Mesothelial cell of epicardium (in vitro differentiated cells): ENCODE results near the gene ELAC2. TPM values are rescaled to one million over a fixed set of nuclear protein-coding genes. Genes with fewer than 3 reads are reported as not detected.
"Not testable (repeated sequence)": the region's sequence is repeated elsewhere in the genome, so short reads cannot be mapped to it uniquely, and the experiment has no call there.

Experiments used
- DNase-seq, 2 experiments: peaks; one replicate each; pipeline ENCODE4 v3.0.0; 2021; ENCODE audit warnings: low spot score in 2 of 2; ENCODE audit not compliant: unreplicated experiment in 2 of 2
- H3K27ac Mint-ChIP-seq: 2 replicates; pipeline ENCODE4 v1.8.0; 2021; ENCODE audit warnings: mixed read lengths
- H3K27me3 Mint-ChIP-seq: 2 replicates; pipeline ENCODE4 v1.8.0; 2021; ENCODE audit warnings: low read depth, mixed read lengths
- H3K36me3 Mint-ChIP-seq: 2 replicates; pipeline ENCODE4 v1.8.0; 2021; ENCODE audit warnings: mixed read lengths
- H3K4me1 Mint-ChIP-seq: 2 replicates; pipeline ENCODE4 v1.8.0; 2021; ENCODE audit warnings: mixed read lengths
- H3K4me3 Mint-ChIP-seq: 2 replicates; pipeline ENCODE4 v1.8.0; 2021; ENCODE audit warnings: mild to moderate bottlenecking, moderate library complexity, mixed read lengths
- H3K9me3 Mint-ChIP-seq: 2 replicates; pipeline ENCODE4 v1.8.0; 2021; ENCODE audit warnings: mixed read lengths
- total RNA-seq: library from RNA; stranded (reverse); gene quantifications from 3 replicates; pipeline ENCODE4 v1.2.1, GENCODE V29; 2021
- TF ChIP-seq, protein P1 (sequence below): fragments of 200-600 bp; sonication (generic); IDR thresholded peaks from one replicate; pipeline ENCODE4 v1.5.0; 2021; ENCODE audit warnings: antibody characterized with exemption; ENCODE audit not compliant: unreplicated experiment

Gene ELAC2
- total RNA-seq, 1 donor from 2014 or later: 69.3 TPM

DNA sequence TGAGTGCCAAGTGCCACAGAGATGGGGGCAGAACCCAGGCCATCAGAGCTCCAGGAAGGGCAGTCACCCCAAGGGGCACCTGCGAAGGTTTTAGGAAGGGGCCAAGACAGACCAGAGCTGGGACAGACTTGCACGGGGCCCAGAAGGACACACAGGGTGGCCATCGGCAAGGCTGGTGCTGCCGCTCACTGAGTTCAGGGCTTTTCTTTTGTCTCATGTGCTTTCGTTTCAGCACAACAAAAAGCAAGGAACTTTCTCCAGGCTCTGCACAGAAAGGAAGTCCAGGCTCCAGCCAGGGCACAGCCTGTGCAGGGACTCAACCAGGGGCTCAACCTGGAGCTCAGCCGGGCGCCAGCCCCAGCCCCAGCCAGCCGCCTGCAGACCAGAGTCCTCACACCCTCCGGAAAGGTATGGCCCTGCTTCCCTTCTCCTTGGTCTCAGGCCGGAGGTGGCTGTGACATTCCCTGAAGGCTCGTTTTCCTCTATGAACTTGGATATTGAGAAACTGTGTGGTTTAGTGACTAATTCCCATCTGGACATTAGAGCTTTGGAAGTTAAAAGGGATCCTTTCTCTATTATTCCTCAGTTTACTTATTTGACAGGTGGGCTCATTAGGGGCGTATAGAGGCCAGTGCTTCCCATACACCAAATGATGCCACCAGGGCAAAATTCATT is 37.9 kb downstream of the ELAC2 start:
- Mint-ChIP-seq H3K4me3 (no peak overlapping the region), H3K4me1 (peaks cover 7% of the 10 kb centered on the region), H3K9me3 (no peaks in the 10 kb centered on the region), H3K36me3 (peaks cover 2% of the 10 kb centered on the region), H3K27me3 (no peaks in the 10 kb centered on the region), H3K27ac (no peak overlapping the region)
- TF ChIP-seq, protein P1, sequence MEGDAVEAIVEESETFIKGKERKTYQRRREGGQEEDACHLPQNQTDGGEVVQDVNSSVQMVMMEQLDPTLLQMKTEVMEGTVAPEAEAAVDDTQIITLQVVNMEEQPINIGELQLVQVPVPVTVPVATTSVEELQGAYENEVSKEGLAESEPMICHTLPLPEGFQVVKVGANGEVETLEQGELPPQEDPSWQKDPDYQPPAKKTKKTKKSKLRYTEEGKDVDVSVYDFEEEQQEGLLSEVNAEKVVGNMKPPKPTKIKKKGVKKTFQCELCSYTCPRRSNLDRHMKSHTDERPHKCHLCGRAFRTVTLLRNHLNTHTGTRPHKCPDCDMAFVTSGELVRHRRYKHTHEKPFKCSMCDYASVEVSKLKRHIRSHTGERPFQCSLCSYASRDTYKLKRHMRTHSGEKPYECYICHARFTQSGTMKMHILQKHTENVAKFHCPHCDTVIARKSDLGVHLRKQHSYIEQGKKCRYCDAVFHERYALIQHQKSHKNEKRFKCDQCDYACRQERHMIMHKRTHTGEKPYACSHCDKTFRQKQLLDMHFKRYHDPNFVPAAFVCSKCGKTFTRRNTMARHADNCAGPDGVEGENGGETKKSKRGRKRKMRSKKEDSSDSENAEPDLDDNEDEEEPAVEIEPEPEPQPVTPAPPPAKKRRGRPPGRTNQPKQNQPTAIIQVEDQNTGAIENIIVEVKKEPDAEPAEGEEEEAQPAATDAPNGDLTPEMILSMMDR: no peak
- no peak for DNase-seq

DNA sequence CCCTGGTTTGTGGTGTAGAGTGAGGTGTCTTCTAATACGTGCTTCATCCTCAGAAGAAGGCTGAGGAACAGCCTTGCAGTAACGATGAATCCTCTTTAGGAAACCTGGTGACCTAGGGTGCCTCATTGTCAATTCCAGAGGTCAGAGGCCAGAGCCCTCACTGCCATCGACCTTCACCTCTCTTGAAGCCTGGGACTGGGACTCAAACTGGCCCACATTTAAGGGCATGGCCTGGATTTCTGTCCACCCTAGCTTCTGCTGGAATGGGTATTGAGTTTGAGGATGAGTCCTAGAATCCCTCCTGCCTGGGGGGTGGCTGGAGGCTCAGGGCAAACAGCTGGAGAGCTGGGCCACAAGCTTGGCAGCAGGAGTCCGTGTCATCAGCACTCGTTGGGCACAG is 38.6 kb downstream of the ELAC2 start:
- Mint-ChIP-seq H3K27ac (no peak overlapping the region), H3K36me3 (peaks cover 2% of the 10 kb centered on the region), H3K4me3 (no peak overlapping the region), H3K4me1 (peaks cover 6% of the 10 kb centered on the region), H3K9me3 (no peaks in the 10 kb centered on the region), H3K27me3 (peaks cover 3% of the 10 kb centered on the region)
- DNase-seq: no peak
- TF ChIP-seq, protein P1: no peak

DNA sequence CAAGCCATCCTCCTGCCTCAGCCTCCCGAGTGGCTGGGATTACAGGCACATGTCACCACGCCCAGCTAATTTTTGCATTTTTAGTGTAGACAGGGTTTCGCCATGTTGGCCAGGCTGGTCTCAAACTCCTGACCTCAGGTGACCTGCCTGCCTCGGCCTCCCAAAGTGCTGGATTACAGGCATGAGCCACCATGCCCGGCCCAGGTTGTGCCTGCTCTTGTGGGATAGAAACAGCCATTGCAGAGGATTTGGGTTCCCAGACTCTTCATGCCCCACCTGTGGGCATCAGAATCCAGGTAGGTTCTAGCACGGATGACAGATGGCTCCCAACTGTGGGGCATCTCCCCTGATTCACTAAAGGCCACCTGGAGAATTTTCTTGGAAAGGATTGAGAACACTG is 39.0 kb downstream of the ELAC2 start:
- not testable (repeated sequence) for H3K4me3 Mint-ChIP-seq, H3K27me3 Mint-ChIP-seq, H3K27ac Mint-ChIP-seq, H3K4me1 Mint-ChIP-seq, H3K9me3 Mint-ChIP-seq, H3K36me3 Mint-ChIP-seq, DNase-seq

DNA sequence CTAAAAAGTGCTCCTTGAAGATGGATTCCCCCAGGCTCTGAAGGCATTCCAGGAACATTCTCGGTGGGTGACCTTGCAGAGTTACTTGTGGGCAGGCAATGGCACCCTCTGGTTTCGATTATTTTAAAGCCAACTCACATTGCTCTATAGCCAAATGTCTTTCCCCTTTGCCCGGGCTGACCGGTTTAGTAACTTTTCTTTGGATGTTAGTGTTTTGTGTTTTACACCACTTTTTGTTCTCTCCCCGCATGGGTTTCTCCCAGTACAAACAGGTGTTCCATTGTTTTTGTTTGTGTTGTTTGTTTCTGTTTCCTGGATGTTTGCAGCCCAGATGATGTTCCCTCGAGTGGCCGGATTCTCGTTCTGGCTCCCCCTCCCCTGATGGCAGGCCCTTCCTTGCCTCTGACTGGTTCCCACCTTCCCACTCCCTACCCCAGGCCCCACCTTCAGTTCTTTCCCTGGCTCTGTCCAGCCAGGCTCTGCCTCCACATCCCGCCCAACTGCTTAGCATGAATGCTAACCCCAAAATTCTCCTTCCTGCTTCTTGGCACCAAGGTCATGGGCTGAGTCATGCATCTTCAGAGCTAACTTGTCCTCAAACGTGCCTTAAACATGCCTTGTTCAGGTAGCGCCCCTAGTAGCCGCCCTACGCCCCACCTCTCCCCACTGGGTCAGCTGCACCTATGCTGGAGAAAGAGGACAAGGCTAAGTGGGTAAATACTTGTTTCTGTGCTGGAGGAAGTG is 40.6 kb downstream of the ELAC2 start:
- peaks cover 5% of the 10 kb centered on the region for H3K4me1 Mint-ChIP-seq
- TF ChIP-seq, protein P1: no peak
- no peaks in the 10 kb centered on the region for H3K9me3 Mint-ChIP-seq
- H3K4me3 Mint-ChIP-seq: no peak overlapping the region
- no peak for DNase-seq
- peaks cover 2% of the 10 kb centered on the region for H3K36me3 Mint-ChIP-seq
- peaks cover 10% of the 10 kb centered on the region for H3K27me3 Mint-ChIP-seq
- no peak overlapping the region for H3K27ac Mint-ChIP-seq

DNA sequence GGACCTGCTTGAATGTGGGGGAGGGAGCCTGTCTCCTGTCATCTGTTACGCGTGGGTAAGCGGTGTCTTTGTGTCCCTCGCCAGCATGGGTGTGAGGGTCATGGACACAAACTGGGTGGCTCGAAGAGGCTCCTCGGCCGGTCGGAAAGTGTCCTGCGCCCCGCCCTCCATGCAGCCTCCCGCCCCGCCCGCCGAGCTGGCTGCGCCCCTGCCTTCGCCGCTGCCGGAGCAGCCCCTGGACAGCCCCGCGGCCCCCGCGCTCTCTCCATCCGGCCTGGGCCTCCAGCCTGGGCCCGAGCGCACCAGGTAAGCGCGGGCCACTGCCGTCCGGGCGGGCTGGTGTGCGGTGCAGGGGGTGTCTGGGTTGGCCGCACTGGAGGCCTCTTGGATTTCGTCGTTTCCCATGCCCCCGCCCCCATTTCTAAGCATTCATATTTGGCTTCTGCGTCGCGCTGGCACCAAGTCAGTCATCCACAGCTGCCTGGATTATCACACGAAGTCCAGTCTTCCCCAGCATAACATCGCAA is 43.8 kb downstream of the ELAC2 start:
- Mint-ChIP-seq H3K9me3 (no peaks in the 10 kb centered on the region), H3K4me3 (peak overlapping the region; percentile 62), H3K4me1 (peaks cover 5% of the 10 kb centered on the region), H3K36me3 (peaks cover 2% of the 10 kb centered on the region), H3K27ac (no peak overlapping the region), H3K27me3 (peaks cover 12% of the 10 kb centered on the region)
- TF ChIP-seq, protein P1: no peak
- DNase-seq: peak in 1 of 2 experiments; percentile 47

DNA sequence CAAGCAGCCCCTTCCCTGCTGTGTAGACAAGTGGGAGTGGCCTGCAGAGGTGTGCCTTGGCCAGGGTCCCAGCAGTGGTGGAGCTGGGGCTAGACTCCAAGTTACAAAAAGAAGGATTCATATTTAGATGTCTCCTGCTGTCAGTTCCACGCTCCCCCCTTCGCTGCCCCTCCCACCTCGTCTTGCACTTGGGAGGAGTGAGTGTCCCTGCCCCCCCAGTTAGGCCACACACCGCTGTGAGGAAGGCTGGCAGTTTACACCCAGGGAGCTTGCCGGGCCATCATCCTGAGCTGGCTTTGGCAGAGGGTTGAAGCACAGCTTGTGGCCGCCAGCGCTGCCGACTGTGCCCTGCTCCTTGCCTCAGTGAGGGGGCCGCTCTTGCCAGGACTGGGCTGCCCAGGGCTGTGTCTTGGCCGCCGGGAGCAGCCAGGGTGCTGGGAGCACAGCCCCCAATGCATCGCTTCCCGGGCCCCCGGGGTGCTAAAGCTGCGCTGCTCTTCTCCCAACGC is 44.3 kb downstream of the ELAC2 start:
- TF ChIP-seq, protein P1: no peak
- Mint-ChIP-seq H3K27me3 (peaks cover 12% of the 10 kb centered on the region), H3K4me1 (peaks cover 5% of the 10 kb centered on the region), H3K36me3 (peaks cover 2% of the 10 kb centered on the region), H3K9me3 (no peaks in the 10 kb centered on the region), H3K4me3 (peak overlapping the region; percentile 62), H3K27ac (no peak overlapping the region)
- peak in 1 of 2 experiments; percentile 40 for DNase-seq
